ENCODE measurements around the gene PDLIM4. TPM values are rescaled to one million over a fixed set of nuclear protein-coding genes. Genes with fewer than 3 reads are reported as not detected.

PDLIM4 gene
- polyA plus RNA-seq (2011; rRNA removed) = 17.1 and 31.0 TPM in 2 replicates
- 36.3 and 48.2 TPM in 2 replicates for polyA minus RNA-seq (2011; rRNA and poly(A)+ RNA removed)

- POLR2A ChIA-PET = no interaction called here
Measured at GRCh38 chr5:132257131-132258101, at the start of gene PDLIM4. TSS of gene PDLIM4 (plus strand) at chr5:132257696. CDS start at chr5:132257735, 39 bp downstream.

GRCh38 chr5:132207778-132208177 is 49.7 kb upstream of the PDLIM4 start:
- Histone ChIP-seq H3K4me3 (ENCODE audit: low read depth, low read length) (no peak overlapping the region), H3K36me3 (ENCODE audit: control insufficient read depth, insufficient read depth, low read length) (peaks cover 47% of the 10 kb centered on the region), H3K27me3 (ENCODE audit: control insufficient read depth, insufficient read depth, low read length) (no peaks in the 10 kb centered on the region)
- TF ChIP-seq CTCF (IDR thresholded peaks at IDR 0.05; ENCODE audit: insufficient read depth, low read depth, low read length) = no peak
- no peak for DNase-seq (ENCODE audit: low read depth)
- CTCF ChIA-PET = interaction anchor here (1.0 to 1.7 kb wide), 3 partner anchors 9 to 27 kb away, joined by 3 to 5 read pairs (median 5); no protein-coding TSS in a partner anchor
- POLR2A ChIA-PET = no interaction called here

More at GRCh38 chr5:132257131-132258101, at the start of gene PDLIM4:
- Histone ChIP-seq H3K4me3 (ENCODE audit: low read depth, low read length) (peak within 1 kb of the TSS; percentile 61), H3K36me3 (ENCODE audit: control insufficient read depth, insufficient read depth, low read length) (no peaks in the 10 kb centered on the region), H3K27me3 (ENCODE audit: control insufficient read depth, insufficient read depth, low read length) (no peaks in the 10 kb centered on the region)
- DNase-seq (ENCODE audit: low read depth) = no peak
- TF ChIP-seq CTCF (IDR thresholded peaks at IDR 0.05; ENCODE audit: insufficient read depth, low read depth, low read length) = no peak
- CTCF ChIA-PET = interaction anchor here (0.6 to 9.2 kb wide), 2 partner anchors 11 to 20 kb away, joined by 4 to 71 read pairs; no protein-coding TSS in a partner anchor

- peak; percentile 58 for DNase-seq (ENCODE audit: low read depth)
- Histone ChIP-seq H3K4me3 (ENCODE audit: low read depth, low read length) (no peak overlapping the region), H3K36me3 (ENCODE audit: control insufficient read depth, insufficient read depth, low read length) (peaks cover 46% of the 10 kb centered on the region), H3K27me3 (ENCODE audit: control insufficient read depth, insufficient read depth, low read length) (no peaks in the 10 kb centered on the region)
- ChIA-PET CTCF (interaction anchor here (0.9 to 2.2 kb wide), 6 partner anchors 15 to 146 kb away, joined by 3 to 6 read pairs (median 3); no protein-coding TSS in a partner anchor), POLR2A (no interaction called here)
- no peak for TF ChIP-seq CTCF (IDR thresholded peaks at IDR 0.05; ENCODE audit: insufficient read depth, low read depth, low read length)
Measured at GRCh38 chr5:132209131-132209530, 48.4 kb upstream of the PDLIM4 start.

- peaks cover 41% of the 10 kb centered on the region for H3K36me3 ChIP-seq (ENCODE audit: control insufficient read depth, insufficient read depth, low read length)
- no peaks in the 10 kb centered on the region for H3K27me3 ChIP-seq (ENCODE audit: control insufficient read depth, insufficient read depth, low read length)
- DNase-seq (ENCODE audit: low read depth) = no peak
- POLR2A ChIA-PET = no interaction called here
- no peak overlapping the region for H3K4me3 ChIP-seq (ENCODE audit: low read depth, low read length)
- CTCF ChIA-PET = interaction anchor here (1.3 to 2.2 kb wide), 2 partner anchors 20 to 147 kb away, joined by 3 to 6 read pairs; no protein-coding TSS in a partner anchor
- no peak for TF ChIP-seq CTCF (IDR thresholded peaks at IDR 0.05; ENCODE audit: insufficient read depth, low read depth, low read length)
Measured at GRCh38 chr5:132209901-132210545, 47.5 kb upstream of the PDLIM4 start.

GRCh38 chr5:132210944-132211343 is 46.6 kb upstream of the PDLIM4 start:
- no peak for DNase-seq (ENCODE audit: low read depth)
- CTCF ChIA-PET = interaction anchor here (0.8 to 1.2 kb wide), 4 partner anchors 21 to 147 kb away, joined by 3 read pairs; no protein-coding TSS in a partner anchor

More at GRCh38 chr5:132210944-132211343, 46.6 kb upstream of the PDLIM4 start:
- TF ChIP-seq CTCF (IDR thresholded peaks at IDR 0.05; ENCODE audit: insufficient read depth, low read depth, low read length) = no peak
- POLR2A ChIA-PET = no interaction called here
- Histone ChIP-seq H3K36me3 (ENCODE audit: control insufficient read depth, insufficient read depth, low read length) (peaks cover 36% of the 10 kb centered on the region), H3K27me3 (ENCODE audit: control insufficient read depth, insufficient read depth, low read length) (no peaks in the 10 kb centered on the region), H3K4me3 (ENCODE audit: low read depth, low read length) (no peak overlapping the region)
